Ascending aorta (tissue), 2 donors: ENCODE data around the gene BAD. TPM values are rescaled to one million over a fixed set of nuclear protein-coding genes. Genes with fewer than 3 reads are reported as not detected.

Experiments
- DNase-seq, 2 donors: peaks; one replicate each; pipeline ENCODE4 v3.0.0-alpha.2; 2019; ENCODE audit warnings: low spot score in 2 of 2
- H3K27ac ChIP-seq, 2 donors: fragments of 200-600 bp; sonication (generic); one replicate each; pipeline ENCODE4 v1.5.1; 2016 to 2017; ENCODE audit warnings: mild to moderate bottlenecking in 1 of 2
- H3K27me3 ChIP-seq: fragments of 200-600 bp; sonication (generic); one replicate; pipeline ENCODE4 v1.5.1; 2017
- H3K36me3 ChIP-seq, 2 donors: fragments of 200-600 bp; sonication (generic); one replicate each; pipeline ENCODE4 v1.5.1; 2016
- H3K4me1 ChIP-seq, 2 donors: fragments of 200-600 bp; sonication (generic); one replicate each; pipeline ENCODE4 v1.5.1; 2016 to 2017; ENCODE audit warnings: mild to moderate bottlenecking in 1 of 2
- H3K4me3 ChIP-seq, 2 donors: fragments of 200-600 bp; sonication (generic); one replicate each; pipeline ENCODE4 v1.5.1; 2016 to 2017; ENCODE audit warnings: mild to moderate bottlenecking in 1 of 2
- H3K9me3 ChIP-seq, 2 donors: fragments of 200-600 bp; sonication (generic); one replicate each; pipeline ENCODE4 v1.5.1; 2016
- CTCF ChIP-seq, 3 experiments: fragments of 200-600 bp in 2 of 3; fragments of 450-650 bp in 1 of 3; sonication (generic) in 2 of 3; IDR thresholded peaks; one replicate each; pipeline ENCODE4 v1.5.1; 2016 to 2019; ENCODE audit warnings: antibody characterized with exemption in 3 of 3, mild to moderate bottlenecking in 1 of 3, moderate library complexity in 1 of 3
- intact Hi-C: fragments of 100-400 bp; cut with DNase I; formaldehyde crosslinking; loops from one replicate; pipeline ENCODE4 v1.15.1; 2023
- total RNA-seq: library from RNA; depleted of rRNA; stranded (reverse); fragments of >200 nt; gene quantifications from one replicate; pipeline ENCODE4 v1.1.0, GENCODE V29; 2016

The BAD gene
- total RNA-seq, 1 donor from 2014 or later: 175 TPM

GRCh38 chr11:64241491-64242374 lies 42.7 kb downstream of the BAD start:
- TF ChIP-seq CTCF (IDR thresholded peaks at IDR 0.05): peak in 1 of 3 experiments; percentile 29
- Histone ChIP-seq H3K27me3 (no peaks in the 10 kb centered on the region), H3K27ac (peak overlapping the region; percentile 96 to 99), H3K4me3 (peak overlapping the region; percentile 91 to 97), H3K36me3 (peaks cover 28 to 32% of the 10 kb centered on the region in 2 donors), H3K4me1 (peaks cover 6 to 28% of the 10 kb centered on the region in 2 donors), H3K9me3 (no peaks in the 10 kb centered on the region)
- intact Hi-C loops: loop anchor here (1.0 to 2.0 kb wide), 2 partner anchors 29 to 63 kb away; partner anchors contain the start of gene ESRRA
- peak in 1 of 2 donors; percentile 80 for DNase-seq

GRCh38 chr11:64241241-64241490 lies 43.3 kb downstream of the BAD start:
- DNase-seq: peak; percentile 97 to 100
- Histone ChIP-seq H3K27ac (peak overlapping the region; percentile 99), H3K9me3 (no peaks in the 10 kb centered on the region), H3K4me1 (peaks cover 6 to 28% of the 10 kb centered on the region in 2 donors), H3K36me3 (peaks cover 28 to 32% of the 10 kb centered on the region in 2 donors), H3K27me3 (no peaks in the 10 kb centered on the region), H3K4me3 (peak overlapping the region; percentile 91 to 97)
- no peak for TF ChIP-seq CTCF (IDR thresholded peaks at IDR 0.05)
- intact Hi-C loops: loop anchor here (1.0 to 2.0 kb wide), 2 partner anchors 29 to 64 kb away; partner anchors contain the start of gene ESRRA

GRCh38 chr11:64240435-64241240 lies 43.8 kb downstream of the BAD start, which contains the start of gene FKBP2:
TSS of gene FKBP2 (plus strand) at chr11:64241095. CDS start at chr11:64242388, 1,293 bp downstream.
- TF ChIP-seq CTCF (IDR thresholded peaks at IDR 0.05): no peak
- intact Hi-C loops: loop anchor here (1.0 to 2.0 kb wide), 2 partner anchors 30 to 64 kb away; partner anchors contain the start of gene ESRRA
- H3K27ac ChIP-seq: peak within 1 kb of the TSS; percentile 99
- H3K4me3 ChIP-seq: peak within 1 kb of the TSS; percentile 91 to 97
- no peaks in the 10 kb centered on the region for H3K27me3 ChIP-seq
- H3K36me3 ChIP-seq: peaks cover 28 to 32% of the 10 kb centered on the region in 2 donors
- DNase-seq: peak; percentile 95 to 99
- H3K4me1 ChIP-seq: peaks cover 4 to 32% of the 10 kb centered on the region in 2 donors
- no peaks in the 10 kb centered on the region for H3K9me3 ChIP-seq

GRCh38 chr11:64239662-64240434 lies 44.6 kb downstream of the BAD start:
- Histone ChIP-seq H3K4me1 (peaks cover 5 to 37% of the 10 kb centered on the region in 2 donors), H3K36me3 (peaks cover 28 to 32% of the 10 kb centered on the region in 2 donors), H3K9me3 (no peaks in the 10 kb centered on the region), H3K27me3 (no peaks in the 10 kb centered on the region), H3K4me3 (peak overlapping the region; percentile 91 to 97), H3K27ac (peak overlapping the region; percentile 99)
- intact Hi-C loops: loop anchor here (2.0 kb wide), 1 partner anchor 65 kb away; the partner anchor contains the start of gene ESRRA
- no peak for DNase-seq
- TF ChIP-seq CTCF (IDR thresholded peaks at IDR 0.05): no peak

GRCh38 chr11:64238999-64239398 lies 45.5 kb downstream of the BAD start:
- DNase-seq: no peak
- H3K4me1 ChIP-seq: peaks cover 5 to 36% of the 10 kb centered on the region in 2 donors
- H3K27ac ChIP-seq: peak overlapping the region; percentile 99
- no peaks in the 10 kb centered on the region for H3K9me3 ChIP-seq
- no peak overlapping the region for H3K4me3 ChIP-seq
- H3K27me3 ChIP-seq: no peaks in the 10 kb centered on the region
- H3K36me3 ChIP-seq: peaks cover 25 to 27% of the 10 kb centered on the region in 2 donors
- no peak for TF ChIP-seq CTCF (IDR thresholded peaks at IDR 0.05)
- intact Hi-C loops: no loop called here
